HEK293 (cell line): Measurements from ENCODE around the gene MIEF2.
A peak's percentile ranks its signal among the peaks of the same experiment; 100 is the strongest.

Experiments
- BCL11B ChIP-seq: fragments of 450-650 bp; formaldehyde crosslinking; IDR thresholded peaks from 2 replicates; pipeline ENCODE4 v1.5.1; 2016; ENCODE audit warnings: low read depth, missing biosample characterization, missing genetic modification characterization
- GLIS2 ChIP-seq: fragments of 450-650 bp; formaldehyde crosslinking; IDR thresholded peaks from 2 replicates; pipeline ENCODE4 v1.5.1; 2016; ENCODE audit warnings: missing biosample characterization, missing genetic modification characterization
- KLF1 ChIP-seq: fragments of 450-650 bp; formaldehyde crosslinking; IDR thresholded peaks from 2 replicates; pipeline ENCODE4 v1.5.1; 2016; ENCODE audit warnings: missing biosample characterization, missing genetic modification characterization
- KLF17 ChIP-seq: fragments of 450-650 bp; formaldehyde crosslinking; IDR thresholded peaks from 2 replicates; pipeline ENCODE4 v1.5.1; 2016; ENCODE audit warnings: missing biosample characterization, missing genetic modification characterization
- KLF7 ChIP-seq: fragments of 450-650 bp; formaldehyde crosslinking; IDR thresholded peaks from 2 replicates; pipeline ENCODE4 v1.5.1; 2016; ENCODE audit warnings: missing biosample characterization, missing genetic modification characterization, borderline replicate concordance
- MEIS1 ChIP-seq: sonication (generic); formaldehyde crosslinking; IDR thresholded peaks from 2 replicates; pipeline ENCODE4 v1.8.1; 2022; ENCODE audit warnings: missing genetic modification reagents, mild to moderate bottlenecking, borderline replicate concordance
- PATZ1 ChIP-seq: fragments of 450-650 bp; formaldehyde crosslinking; IDR thresholded peaks from 2 replicates; pipeline ENCODE4 v1.5.1; 2016; ENCODE audit warnings: missing biosample characterization, missing genetic modification characterization
- PRDM10 ChIP-seq: fragments of 450-650 bp; formaldehyde crosslinking; IDR thresholded peaks from 2 replicates; pipeline ENCODE4 v1.5.1; 2016; ENCODE audit warnings: missing biosample characterization, missing genetic modification characterization
- PRDM6 ChIP-seq: fragments of 450-650 bp; formaldehyde crosslinking; IDR thresholded peaks from 2 replicates; pipeline ENCODE4 v1.5.1; 2017; ENCODE audit warnings: missing biosample characterization, missing genetic modification characterization
- SP3 ChIP-seq: fragments of 450-650 bp; formaldehyde crosslinking; IDR thresholded peaks from 2 replicates; pipeline ENCODE4 v1.5.1; 2016; ENCODE audit warnings: missing biosample characterization, missing genetic modification characterization
- TSHZ1 ChIP-seq: fragments of 450-650 bp; formaldehyde crosslinking; IDR thresholded peaks from 2 replicates; pipeline ENCODE4 v1.5.1; 2016; ENCODE audit warnings: missing biosample characterization, missing genetic modification characterization, borderline replicate concordance
- ZEB2 ChIP-seq: fragments of 450-650 bp; formaldehyde crosslinking; IDR thresholded peaks from 2 replicates; pipeline ENCODE4 v1.5.1; 2016; ENCODE audit warnings: missing biosample characterization, missing genetic modification characterization
- ZFP41 ChIP-seq: fragments of 450-650 bp; formaldehyde crosslinking; IDR thresholded peaks from 2 replicates; pipeline ENCODE4 v1.5.1; 2016; ENCODE audit warnings: missing biosample characterization, missing genetic modification characterization, borderline replicate concordance
- ZNF133 ChIP-seq: fragments of 450-650 bp; formaldehyde crosslinking; IDR thresholded peaks from 2 replicates; pipeline ENCODE4 v1.5.1; 2016; ENCODE audit warnings: missing biosample characterization, missing genetic modification characterization
- ZNF155 ChIP-seq: fragments of 450-650 bp; formaldehyde crosslinking; IDR thresholded peaks from 2 replicates; pipeline ENCODE4 v1.5.1; 2016; ENCODE audit warnings: missing biosample characterization, missing genetic modification characterization
- ZNF175 ChIP-seq: fragments of 450-650 bp; formaldehyde crosslinking; IDR thresholded peaks from 2 replicates; pipeline ENCODE4 v1.5.1; 2016; ENCODE audit warnings: missing biosample characterization, missing genetic modification characterization
- ZNF324 ChIP-seq: fragments of 450-650 bp; formaldehyde crosslinking; IDR thresholded peaks from 2 replicates; pipeline ENCODE4 v1.5.1; 2016; ENCODE audit warnings: missing biosample characterization, missing genetic modification characterization
- ZNF416 ChIP-seq: fragments of 450-650 bp; formaldehyde crosslinking; IDR thresholded peaks from 2 replicates; pipeline ENCODE4 v1.5.1; 2016; ENCODE audit warnings: missing biosample characterization, missing genetic modification characterization
- ZNF501 ChIP-seq: fragments of 450-650 bp; formaldehyde crosslinking; IDR thresholded peaks from 2 replicates; pipeline ENCODE4 v1.5.1; 2016; ENCODE audit warnings: missing biosample characterization, missing genetic modification characterization
- ZNF600 ChIP-seq: fragments of 450-650 bp; formaldehyde crosslinking; IDR thresholded peaks from 2 replicates; pipeline ENCODE4 v1.5.1; 2016; ENCODE audit warnings: missing biosample characterization, missing genetic modification characterization
- ZNF624 ChIP-seq: fragments of 450-650 bp; formaldehyde crosslinking; IDR thresholded peaks from 2 replicates; pipeline ENCODE4 v1.5.1; 2017; ENCODE audit warnings: missing biosample characterization, missing genetic modification characterization
- ZNF639 ChIP-seq: fragments of 450-650 bp; formaldehyde crosslinking; IDR thresholded peaks from 2 replicates; pipeline ENCODE4 v1.5.1; 2016; ENCODE audit warnings: missing biosample characterization, missing genetic modification characterization
- ZNF704 ChIP-seq: fragments of 450-650 bp; formaldehyde crosslinking; IDR thresholded peaks from 2 replicates; pipeline ENCODE4 v1.5.1; 2016; ENCODE audit warnings: missing biosample characterization, missing genetic modification characterization
- ZNF776 ChIP-seq: fragments of 450-650 bp; formaldehyde crosslinking; IDR thresholded peaks from 2 replicates; pipeline ENCODE4 v1.5.0; 2017; ENCODE audit warnings: missing biosample characterization, missing genetic modification characterization, borderline replicate concordance
- ZNF791 ChIP-seq: fragments of 450-650 bp; formaldehyde crosslinking; IDR thresholded peaks from 2 replicates; pipeline ENCODE4 v1.5.1; 2016; ENCODE audit warnings: missing biosample characterization, missing genetic modification characterization

MIEF2 gene

GRCh38 chr17:18258356-18259038 is 2.0 kb upstream of the MIEF2 start, which contains the start of gene FLII (continued):
- TF ChIP-seq TSHZ1 (tag by site-specific recombination) (no peak), ZNF600 (tag by site-specific recombination) (peak; percentile 97; the same call in 1 of the 2 replicates), KLF7 (tag by site-specific recombination) (0 out of 2 replicates have a peak, but pooled peaks have one; percentile 16), ZNF133 (no peak), ZNF639 (tag by site-specific recombination) (no peak), ZNF776 (tag by site-specific recombination) (no peak), KLF17 (tag by site-specific recombination) (no peak), ZFP41 (tag by site-specific recombination) (no peak), ZNF791 (no peak), PATZ1 (tag by site-specific recombination) (peak; percentile 89), ZNF155 (tag by site-specific recombination) (no peak), ZNF624 (tag by site-specific recombination) (no peak), ZNF175 (tag by site-specific recombination) (no peak), BCL11B (tag by site-specific recombination) (peak; percentile 79), ZNF704 (tag by site-specific recombination) (0 out of 2 replicates have a peak, but pooled peaks have one; percentile 50), ZEB2 (tag by site-specific recombination) (peak; percentile 66; the same call in 1 of the 2 replicates), ZNF324 (tag by site-specific recombination) (no peak), MEIS1 (CRISPR knock-in tag) (no peak), KLF1 (tag by site-specific recombination) (no peak), PRDM10 (peak; percentile 95), PRDM6 (tag by site-specific recombination) (no peak), SP3 (peak; percentile 50), ZNF501 (no peak), ZNF416 (tag by site-specific recombination) (no peak), GLIS2 (tag by site-specific recombination) (peak; percentile 80)
